Breast epithelium (tissue), 3 donors: ENCODE results near the gene NOL4L.

Source experiments
- CTCF ChIP-seq, 3 donors: fragments of 450-650 bp; IDR thresholded peaks; one replicate each; pipeline ENCODE4 v1.5.1; 2016 to 2017; ENCODE audit warnings: antibody characterized with exemption in 3 of 3, mild to moderate bottlenecking in 3 of 3, moderate library complexity in 3 of 3
- POLR2A ChIP-seq: fragments of 450-650 bp; IDR thresholded peaks from one replicate; pipeline ENCODE4 v1.6.1; 2016; ENCODE audit warnings: antibody characterized with exemption, mild to moderate bottlenecking, moderate library complexity

DNA sequence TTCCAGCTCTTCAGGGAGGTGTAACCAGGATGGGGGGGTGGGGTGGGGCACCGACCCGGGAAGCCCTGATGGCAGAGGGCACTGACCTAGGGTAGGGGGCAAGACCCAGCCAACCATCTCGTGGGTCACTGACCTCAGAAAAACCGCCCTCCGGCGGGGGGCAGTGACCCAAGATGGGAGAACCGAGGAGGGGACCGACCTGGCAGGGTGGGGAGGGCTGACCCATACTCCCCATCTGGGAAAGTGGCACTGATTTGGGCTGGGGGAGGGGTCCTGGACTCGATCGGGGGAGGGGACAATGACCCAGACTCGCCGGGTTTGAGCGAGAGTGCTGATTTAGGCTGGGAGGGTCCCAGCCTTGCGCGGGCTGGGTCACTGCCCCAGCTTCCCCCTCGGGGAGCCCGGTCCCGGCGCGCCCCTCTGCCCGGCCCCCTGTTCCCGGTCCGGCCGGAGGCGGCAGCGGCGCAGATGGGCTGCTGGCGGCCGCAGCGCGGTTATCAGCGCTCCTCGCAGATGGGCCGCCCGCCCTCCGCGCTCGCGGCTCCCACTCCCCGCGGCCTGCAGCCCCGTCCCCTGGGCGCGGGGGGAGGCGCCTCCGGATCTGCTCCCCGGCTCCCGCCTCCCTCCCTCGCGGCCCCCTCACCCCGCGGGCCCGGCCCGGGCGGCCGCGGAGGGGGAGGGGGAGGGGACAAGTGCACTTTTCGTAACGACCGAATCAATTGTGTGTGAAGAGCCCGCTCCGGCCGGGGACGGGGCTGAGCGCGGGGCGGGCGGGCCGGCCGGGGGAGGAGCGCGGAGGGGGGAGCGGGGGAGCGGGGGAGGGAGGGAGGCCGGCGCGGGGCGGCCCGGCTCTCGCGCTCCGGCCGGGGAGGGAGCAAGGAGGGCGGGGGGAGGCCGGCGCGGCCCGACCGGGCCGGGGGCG, 2.2 kb downstream of the NOL4L start:
- TF ChIP-seq CTCF (IDR thresholded peaks at IDR 0.05) (no peak), POLR2A (no peak)
